ENCODE measurements around the gene SIM1.
A peak's percentile ranks its signal among the peaks of the same experiment; 100 is the strongest.

Gene SIM1

GRCh38 chr6:100344321-100344720, 120.4 kb downstream of the SIM1 start:
- Histone ChIP-seq H4K8ac (ENCODE audit: low read depth, low read length) (no peak overlapping the region), H3K23ac (ENCODE audit: low read length) (no peak overlapping the region), H3K18ac (ENCODE audit: low read length) (no peak overlapping the region), H3K4me2 (ENCODE audit: low read length) (no peak overlapping the region), H3K56ac (ENCODE audit: low read length) (no peak overlapping the region), H2BK15ac (replicated peaks; ENCODE audit: low read depth) (no peak overlapping the region), H4K5ac (ENCODE audit: low read length) (no peak overlapping the region), H3K36me3 (ENCODE audit: control insufficient read depth, insufficient read depth, low read length) (no peaks in the 10 kb centered on the region), H3K9ac (ENCODE audit: low read length) (no peak overlapping the region), H2BK120ac (ENCODE audit: low read depth, low read length) (no peak overlapping the region), H3K79me2 (ENCODE audit: control insufficient read depth, insufficient read depth, low read length) (no peaks in the 10 kb centered on the region), H2BK5ac (ENCODE audit: low read length) (no peak overlapping the region), H3K27ac (ENCODE audit: low read depth, low read length) (no peak overlapping the region), H3K79me1 (ENCODE audit: low read length) (no peaks in the 10 kb centered on the region), H3K4me3 (ENCODE audit: low read length) (no peak overlapping the region), H3K4ac (ENCODE audit: low read depth, low read length) (no peak overlapping the region), H3K4me1 (ENCODE audit: control insufficient read depth, low read depth, low read length) (no peaks in the 10 kb centered on the region), H2AK5ac (ENCODE audit: low read length) (no peak overlapping the region), H3K27me3 (ENCODE audit: insufficient read depth, low read length, poor library complexity) (no peaks in the 10 kb centered on the region)
- DNase-seq, result no peak
- WGBS (ENCODE audit: extremely low coverage, insufficient coverage, low lambda C conversion rate), result no CpG with 5 or more reads among the region's 2 CpGs

GRCh38 chr6:100343316-100344077, 121.2 kb downstream of the SIM1 start:
- WGBS (ENCODE audit: extremely low coverage, insufficient coverage, low lambda C conversion rate), result no CpG with 5 or more reads among the region's 4 CpGs
- H3K27me3 ChIP-seq (ENCODE audit: insufficient read depth, low read length, poor library complexity), result no peaks in the 10 kb centered on the region
- H3K4ac ChIP-seq (ENCODE audit: low read depth, low read length), result no peak overlapping the region
- no peak overlapping the region for H2AK5ac ChIP-seq (ENCODE audit: low read length)
- no peaks in the 10 kb centered on the region for H3K79me1 ChIP-seq (ENCODE audit: low read length)
- no peaks in the 10 kb centered on the region for H3K36me3 ChIP-seq (ENCODE audit: control insufficient read depth, insufficient read depth, low read length)
- no peak overlapping the region for H3K27ac ChIP-seq (ENCODE audit: low read depth, low read length)
- no peak overlapping the region for H3K4me3 ChIP-seq (ENCODE audit: low read length)
- H4K5ac ChIP-seq (ENCODE audit: low read length), result no peak overlapping the region
- H3K9ac ChIP-seq (ENCODE audit: low read length), result no peak overlapping the region
- H3K4me2 ChIP-seq (ENCODE audit: low read length), result no peak overlapping the region
- H3K4me1 ChIP-seq (ENCODE audit: control insufficient read depth, low read depth, low read length), result no peaks in the 10 kb centered on the region
- H2BK15ac ChIP-seq (replicated peaks; ENCODE audit: low read depth), result no peak overlapping the region
- H4K8ac ChIP-seq (ENCODE audit: low read depth, low read length), result no peak overlapping the region
- H3K23ac ChIP-seq (ENCODE audit: low read length), result no peak overlapping the region
- no peaks in the 10 kb centered on the region for H3K79me2 ChIP-seq (ENCODE audit: control insufficient read depth, insufficient read depth, low read length)
- no peak overlapping the region for H3K56ac ChIP-seq (ENCODE audit: low read length)
- no peak for DNase-seq
- no peak overlapping the region for H2BK120ac ChIP-seq (ENCODE audit: low read depth, low read length)
- H3K18ac ChIP-seq (ENCODE audit: low read length), result peak overlapping the region; percentile 84
- H2BK5ac ChIP-seq (ENCODE audit: low read length), result no peak overlapping the region

GRCh38 chr6:100342830-100343229, 121.9 kb downstream of the SIM1 start:
- Histone ChIP-seq H2BK15ac (replicated peaks; ENCODE audit: low read depth) (no peak overlapping the region), H3K4me2 (ENCODE audit: low read length) (no peak overlapping the region), H2AK5ac (ENCODE audit: low read length) (no peak overlapping the region), H3K36me3 (ENCODE audit: control insufficient read depth, insufficient read depth, low read length) (no peaks in the 10 kb centered on the region), H3K27ac (ENCODE audit: low read depth, low read length) (no peak overlapping the region), H3K79me2 (ENCODE audit: control insufficient read depth, insufficient read depth, low read length) (no peaks in the 10 kb centered on the region), H3K18ac (ENCODE audit: low read length) (no peak overlapping the region), H3K23ac (ENCODE audit: low read length) (no peak overlapping the region), H3K4ac (ENCODE audit: low read depth, low read length) (no peak overlapping the region), H3K9ac (ENCODE audit: low read length) (no peak overlapping the region), H3K4me1 (ENCODE audit: control insufficient read depth, low read depth, low read length) (no peaks in the 10 kb centered on the region), H3K79me1 (ENCODE audit: low read length) (no peaks in the 10 kb centered on the region), H3K4me3 (ENCODE audit: low read length) (no peak overlapping the region), H4K8ac (ENCODE audit: low read depth, low read length) (no peak overlapping the region), H3K27me3 (ENCODE audit: insufficient read depth, low read length, poor library complexity) (no peaks in the 10 kb centered on the region), H2BK5ac (ENCODE audit: low read length) (no peak overlapping the region), H2BK120ac (ENCODE audit: low read depth, low read length) (no peak overlapping the region), H3K56ac (ENCODE audit: low read length) (no peak overlapping the region), H4K5ac (ENCODE audit: low read length) (no peak overlapping the region)
- no CpG with 5 or more reads among the region's 3 CpGs for WGBS (ENCODE audit: extremely low coverage, insufficient coverage, low lambda C conversion rate)
- peak; percentile 91 for DNase-seq

- no peak overlapping the region for H3K56ac ChIP-seq (ENCODE audit: low read length)
- no peak overlapping the region for H3K4me3 ChIP-seq (ENCODE audit: low read length)
- no peak overlapping the region for H3K23ac ChIP-seq (ENCODE audit: low read length)
- H3K4me2 ChIP-seq (ENCODE audit: low read length), result no peak overlapping the region
- H3K4me1 ChIP-seq (ENCODE audit: control insufficient read depth, low read depth, low read length), result no peaks in the 10 kb centered on the region
- no peaks in the 10 kb centered on the region for H3K79me1 ChIP-seq (ENCODE audit: low read length)
- no peak overlapping the region for H2AK5ac ChIP-seq (ENCODE audit: low read length)
- H3K36me3 ChIP-seq (ENCODE audit: control insufficient read depth, insufficient read depth, low read length), result no peaks in the 10 kb centered on the region
- WGBS (ENCODE audit: extremely low coverage, insufficient coverage, low lambda C conversion rate), result no CpG with 5 or more reads among the region's 4 CpGs
- H2BK5ac ChIP-seq (ENCODE audit: low read length), result no peak overlapping the region
- DNase-seq, result no peak
- no peak overlapping the region for H3K18ac ChIP-seq (ENCODE audit: low read length)
- no peak overlapping the region for H4K5ac ChIP-seq (ENCODE audit: low read length)
- H3K27ac ChIP-seq (ENCODE audit: low read depth, low read length), result no peak overlapping the region
- no peak overlapping the region for H3K4ac ChIP-seq (ENCODE audit: low read depth, low read length)
- no peaks in the 10 kb centered on the region for H3K27me3 ChIP-seq (ENCODE audit: insufficient read depth, low read length, poor library complexity)
- H2BK15ac ChIP-seq (replicated peaks; ENCODE audit: low read depth), result no peak overlapping the region
- no peaks in the 10 kb centered on the region for H3K79me2 ChIP-seq (ENCODE audit: control insufficient read depth, insufficient read depth, low read length)
- no peak overlapping the region for H4K8ac ChIP-seq (ENCODE audit: low read depth, low read length)
- no peak overlapping the region for H2BK120ac ChIP-seq (ENCODE audit: low read depth, low read length)
- H3K9ac ChIP-seq (ENCODE audit: low read length), result no peak overlapping the region
Measured at GRCh38 chr6:100339574-100340255, 125.0 kb downstream of the SIM1 start.

- Histone ChIP-seq H3K56ac (ENCODE audit: low read length) (no peak overlapping the region), H3K4me1 (ENCODE audit: control insufficient read depth, low read depth, low read length) (no peaks in the 10 kb centered on the region), H3K9ac (ENCODE audit: low read length) (no peak overlapping the region), H3K4ac (ENCODE audit: low read depth, low read length) (no peak overlapping the region), H3K79me1 (ENCODE audit: low read length) (no peaks in the 10 kb centered on the region), H3K36me3 (ENCODE audit: control insufficient read depth, insufficient read depth, low read length) (no peaks in the 10 kb centered on the region), H2BK15ac (replicated peaks; ENCODE audit: low read depth) (no peak overlapping the region), H2BK5ac (ENCODE audit: low read length) (no peak overlapping the region), H3K23ac (ENCODE audit: low read length) (no peak overlapping the region), H3K18ac (ENCODE audit: low read length) (no peak overlapping the region), H4K5ac (ENCODE audit: low read length) (no peak overlapping the region), H3K79me2 (ENCODE audit: control insufficient read depth, insufficient read depth, low read length) (no peaks in the 10 kb centered on the region), H3K4me3 (ENCODE audit: low read length) (no peak overlapping the region), H3K27ac (ENCODE audit: low read depth, low read length) (no peak overlapping the region), H4K8ac (ENCODE audit: low read depth, low read length) (no peak overlapping the region), H3K4me2 (ENCODE audit: low read length) (no peak overlapping the region), H2AK5ac (ENCODE audit: low read length) (no peak overlapping the region), H2BK120ac (ENCODE audit: low read depth, low read length) (no peak overlapping the region), H3K27me3 (ENCODE audit: insufficient read depth, low read length, poor library complexity) (no peaks in the 10 kb centered on the region)
- no peak for DNase-seq
- 100% methylated on average over 1 of the region's 2 CpGs for WGBS (ENCODE audit: extremely low coverage, insufficient coverage, low lambda C conversion rate)
Measured at GRCh38 chr6:100338090-100338489, 126.6 kb downstream of the SIM1 start.
